Right atrium auricular region (tissue), 2 donors: ENCODE data around the gene AKR1E2. TPM values are rescaled to one million over a fixed set of nuclear protein-coding genes. Genes with fewer than 3 reads are reported as not detected.
"Not testable (repeated sequence)": the region's sequence is repeated elsewhere in the genome, so short reads cannot be mapped to it uniquely, and the experiment has no call there.

Source experiments
- DNase-seq: peaks from one replicate; pipeline ENCODE4 v3.0.0-alpha.2; 2019; ENCODE audit warnings: low spot score
- H3K27ac ChIP-seq, 2 donors: fragments of 200-600 bp; sonication (generic); 1 replicate in 1 of 2; 2 replicates in 1 of 2; pipeline ENCODE4 v1.5.1; 2016 to 2019
- H3K27me3 ChIP-seq, 2 donors: fragments of 200-600 bp; sonication (generic); one replicate each; pipeline versions ENCODE4 v1.5.1 to v1.6.0; 2017 to 2019
- H3K36me3 ChIP-seq: fragments of 200-600 bp; sonication (generic); one replicate; pipeline ENCODE4 v1.5.1; 2016
- H3K4me1 ChIP-seq, 2 donors: fragments of 200-600 bp; sonication (generic); one replicate each; pipeline versions ENCODE4 v1.5.1 to v1.6.0; 2017 to 2019
- H3K4me3 ChIP-seq, 2 donors: fragments of 200-600 bp; sonication (generic); 1 replicate in 1 of 2; 2 replicates in 1 of 2; pipeline ENCODE4 v1.5.1; 2017 to 2019; ENCODE audit warnings: mild to moderate bottlenecking in 1 of 2, moderate library complexity in 1 of 2
- H3K9me3 ChIP-seq, 2 donors: fragments of 200-600 bp; sonication (generic); one replicate each; pipeline ENCODE4 v1.5.1; 2019
- total RNA-seq, 2 donors: library from RNA; depleted of rRNA; stranded (reverse); fragments of >200 nt; gene quantifications; one replicate each; pipeline ENCODE4 v1.1.0, GENCODE V29; 2016
- TF ChIP-seq, protein P1 (sequence below), 2 donors: fragments of 200-600 bp; sonication (generic); IDR thresholded peaks; one replicate each; pipeline ENCODE4 v1.5.1; 2019; ENCODE audit warnings: antibody characterized with exemption in 2 of 2

AKR1E2 gene
- total RNA-seq, 2 donors from 2014 or later: 3.2 to 9.7 TPM

DNA sequence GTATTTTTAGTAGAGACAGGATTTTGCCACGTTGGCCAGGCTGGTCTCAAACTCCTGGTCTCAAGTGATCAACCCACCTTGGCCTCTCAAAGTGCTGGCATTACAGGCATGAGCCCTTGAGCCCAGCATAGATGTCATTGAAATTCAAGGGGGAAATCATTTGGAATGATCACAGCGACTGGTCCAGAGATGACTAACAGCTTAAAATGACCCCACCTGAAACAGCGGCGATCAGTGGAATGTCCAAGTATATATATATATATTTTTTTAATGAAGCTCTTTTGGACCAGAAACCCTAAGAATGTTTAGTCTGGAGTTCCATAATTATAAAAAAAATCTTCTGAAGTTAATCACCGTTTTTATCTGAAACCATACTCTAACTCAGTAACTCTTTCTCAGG is 12.5 kb upstream of the AKR1E2 start:
- no peaks in the 10 kb centered on the region for H3K9me3 ChIP-seq
- no peak overlapping the region for H3K4me3 ChIP-seq
- no peaks in the 10 kb centered on the region for H3K27me3 ChIP-seq
- DNase-seq: no peak
- peaks cover 0 to 3% of the 10 kb centered on the region in 2 donors for H3K4me1 ChIP-seq
- TF ChIP-seq, protein P1, sequence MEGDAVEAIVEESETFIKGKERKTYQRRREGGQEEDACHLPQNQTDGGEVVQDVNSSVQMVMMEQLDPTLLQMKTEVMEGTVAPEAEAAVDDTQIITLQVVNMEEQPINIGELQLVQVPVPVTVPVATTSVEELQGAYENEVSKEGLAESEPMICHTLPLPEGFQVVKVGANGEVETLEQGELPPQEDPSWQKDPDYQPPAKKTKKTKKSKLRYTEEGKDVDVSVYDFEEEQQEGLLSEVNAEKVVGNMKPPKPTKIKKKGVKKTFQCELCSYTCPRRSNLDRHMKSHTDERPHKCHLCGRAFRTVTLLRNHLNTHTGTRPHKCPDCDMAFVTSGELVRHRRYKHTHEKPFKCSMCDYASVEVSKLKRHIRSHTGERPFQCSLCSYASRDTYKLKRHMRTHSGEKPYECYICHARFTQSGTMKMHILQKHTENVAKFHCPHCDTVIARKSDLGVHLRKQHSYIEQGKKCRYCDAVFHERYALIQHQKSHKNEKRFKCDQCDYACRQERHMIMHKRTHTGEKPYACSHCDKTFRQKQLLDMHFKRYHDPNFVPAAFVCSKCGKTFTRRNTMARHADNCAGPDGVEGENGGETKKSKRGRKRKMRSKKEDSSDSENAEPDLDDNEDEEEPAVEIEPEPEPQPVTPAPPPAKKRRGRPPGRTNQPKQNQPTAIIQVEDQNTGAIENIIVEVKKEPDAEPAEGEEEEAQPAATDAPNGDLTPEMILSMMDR (IDR thresholded peaks at IDR 0.05): no peak
- H3K36me3 ChIP-seq: no peaks in the 10 kb centered on the region
- H3K27ac ChIP-seq: no peak overlapping the region

DNA sequence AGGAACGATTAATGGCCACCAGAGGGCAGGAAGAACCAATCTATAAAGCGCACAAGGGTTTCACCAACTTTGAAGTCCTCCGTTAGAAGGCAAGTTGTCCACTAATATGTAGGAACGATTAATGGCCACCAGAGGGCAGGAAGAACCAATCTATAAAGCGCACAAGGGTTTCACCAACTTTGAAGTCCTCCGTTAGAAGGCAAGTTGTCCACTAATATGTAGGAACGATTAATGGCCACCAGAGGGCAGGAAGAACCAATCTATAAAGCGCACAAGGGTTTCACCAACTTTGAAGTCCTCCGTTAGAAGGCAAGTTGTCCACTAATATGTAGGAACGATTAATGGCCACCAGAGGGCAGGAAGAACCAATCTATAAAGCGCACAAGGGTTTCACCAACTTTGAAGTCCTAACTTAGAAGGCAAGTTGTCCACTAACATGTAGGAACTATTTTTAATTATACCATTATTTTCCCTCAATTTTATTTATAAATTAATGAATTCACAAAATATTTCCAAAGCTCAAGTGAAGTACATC is 10.3 kb upstream of the AKR1E2 start:
- TF ChIP-seq, protein P1 (IDR thresholded peaks at IDR 0.05): peak; percentile 42 to 73
- not testable (repeated sequence) for H3K27me3 ChIP-seq, H3K9me3 ChIP-seq, H3K4me3 ChIP-seq, DNase-seq, H3K4me1 ChIP-seq, H3K36me3 ChIP-seq, H3K27ac ChIP-seq

DNA sequence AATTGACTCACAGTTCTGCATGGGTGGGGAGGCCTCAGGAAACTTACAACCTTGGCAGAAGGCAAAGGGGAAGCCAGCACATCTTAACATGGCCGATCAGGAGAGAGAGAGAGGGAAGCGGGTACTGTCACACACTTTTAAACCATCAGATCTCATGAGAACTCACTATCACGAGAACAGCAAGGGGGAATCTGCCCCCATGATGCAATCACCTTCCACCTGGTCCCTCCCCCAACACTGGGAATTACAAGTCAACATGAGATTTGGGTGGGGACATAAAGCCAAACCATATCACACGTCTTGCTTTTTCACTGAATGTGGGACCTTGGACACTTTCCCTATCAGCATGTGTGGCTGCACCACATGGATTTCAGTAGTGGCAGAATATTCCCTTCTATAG is 9.0 kb upstream of the AKR1E2 start:
- no peaks in the 10 kb centered on the region for H3K36me3 ChIP-seq
- no peak overlapping the region for H3K27ac ChIP-seq
- no peaks in the 10 kb centered on the region for H3K9me3 ChIP-seq
- DNase-seq: no peak
- no peak overlapping the region for H3K4me3 ChIP-seq
- peaks cover 0 to 3% of the 10 kb centered on the region in 2 donors for H3K4me1 ChIP-seq
- TF ChIP-seq, protein P1 (IDR thresholded peaks at IDR 0.05): no peak
- no peaks in the 10 kb centered on the region for H3K27me3 ChIP-seq

DNA sequence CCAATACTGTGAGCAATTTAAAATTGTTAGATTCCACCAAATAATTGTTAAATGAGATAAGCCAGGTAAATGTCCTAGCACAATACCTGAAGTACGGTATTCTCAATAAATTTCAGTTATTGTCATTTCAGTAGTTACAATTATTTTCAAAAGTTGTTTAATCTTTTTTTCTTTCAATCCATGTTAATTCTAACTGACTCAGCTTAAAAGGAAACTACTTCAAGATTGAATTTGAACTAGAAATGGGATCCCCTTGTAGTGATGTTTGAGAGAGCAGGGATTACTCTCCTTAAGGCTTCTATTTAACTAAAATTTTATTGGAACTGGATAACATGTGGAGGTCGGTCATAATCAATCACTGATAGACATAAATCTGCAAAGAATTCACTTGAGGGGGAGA is 6.9 kb upstream of the AKR1E2 start:
- no peak for DNase-seq
- Histone ChIP-seq H3K27me3 (no peaks in the 10 kb centered on the region), H3K4me1 (peaks cover 0 to 3% of the 10 kb centered on the region in 2 donors), H3K9me3 (no peaks in the 10 kb centered on the region), H3K36me3 (no peaks in the 10 kb centered on the region), H3K27ac (no peak overlapping the region), H3K4me3 (no peak overlapping the region)
- TF ChIP-seq, protein P1 (IDR thresholded peaks at IDR 0.05): no peak

DNA sequence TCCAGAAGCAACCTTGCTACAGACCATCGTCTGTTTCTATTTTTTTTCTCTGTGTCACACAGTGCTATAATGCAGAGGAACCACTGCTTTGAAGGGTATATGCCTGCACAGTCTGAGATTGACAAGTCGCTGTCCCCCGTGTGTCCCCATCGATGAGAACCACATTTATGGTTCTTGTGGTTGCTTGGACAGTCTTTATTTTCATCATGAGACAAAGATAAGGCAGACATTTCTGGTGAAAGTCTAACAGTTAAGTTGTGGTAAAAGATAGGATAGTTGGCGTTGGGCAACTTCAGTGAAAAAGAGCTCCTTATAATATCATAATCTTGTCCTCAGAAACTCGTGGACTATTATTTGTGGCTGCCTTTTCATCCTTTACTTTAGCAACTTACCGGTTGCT is 6.3 kb upstream of the AKR1E2 start:
- H3K27me3 ChIP-seq: no peaks in the 10 kb centered on the region
- TF ChIP-seq, protein P1 (IDR thresholded peaks at IDR 0.05): no peak
- H3K9me3 ChIP-seq: no peaks in the 10 kb centered on the region
- no peak for DNase-seq
- H3K4me1 ChIP-seq: peaks cover 0 to 3% of the 10 kb centered on the region in 2 donors
- H3K27ac ChIP-seq: peak overlapping the region; percentile 55 to 67
- no peaks in the 10 kb centered on the region for H3K36me3 ChIP-seq
- H3K4me3 ChIP-seq: no peak overlapping the region

DNA sequence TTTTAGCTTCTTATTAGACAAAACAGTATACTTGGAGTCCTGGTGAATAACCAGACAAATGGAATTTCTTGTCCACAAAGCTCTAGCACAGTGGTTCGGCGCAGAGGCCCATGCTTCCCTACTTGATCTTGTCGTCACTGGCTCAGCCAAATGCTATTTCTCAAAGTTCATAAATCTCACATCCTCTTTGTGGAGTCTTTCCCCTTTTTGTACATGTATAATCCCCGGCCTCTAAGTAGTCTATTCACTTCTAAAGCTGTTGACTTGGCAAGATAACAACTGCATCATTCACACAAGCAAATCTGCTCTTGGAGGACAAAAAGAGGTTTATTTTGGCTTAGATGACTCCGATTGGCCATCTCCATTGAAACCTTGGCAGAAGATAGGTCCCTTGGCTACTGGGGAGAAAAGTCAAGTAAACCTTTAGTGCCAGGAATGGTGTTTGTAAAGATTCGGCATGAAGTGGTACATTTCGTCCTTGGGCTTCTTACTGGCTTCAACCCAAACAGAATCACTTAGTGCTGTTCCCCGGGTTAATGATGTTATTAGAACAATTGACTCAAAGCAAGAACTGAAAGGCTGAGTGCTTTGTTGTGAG is 5.1 kb upstream of the AKR1E2 start:
- no peak overlapping the region for H3K4me3 ChIP-seq
- H3K27me3 ChIP-seq: no peaks in the 10 kb centered on the region
- H3K36me3 ChIP-seq: no peaks in the 10 kb centered on the region
- H3K27ac ChIP-seq: peak overlapping the region; percentile 55 to 67
- TF ChIP-seq, protein P1 (IDR thresholded peaks at IDR 0.05): no peak
- H3K9me3 ChIP-seq: no peaks in the 10 kb centered on the region
- H3K4me1 ChIP-seq: peaks cover 0 to 8% of the 10 kb centered on the region in 2 donors
- DNase-seq: peak; percentile 74
